H1 (cell line): ENCODE data around the gene LINC01488. TPM values are rescaled to one million over a fixed set of nuclear protein-coding genes. Genes with fewer than 3 reads are reported as not detected.

Source experiments
- BCL11A ChIP-seq, 2 experiments: IDR thresholded peaks; one replicate each; pipeline ENCODE4 v1.6.1; 2011; ENCODE audit warnings: low read depth in 2 of 2, low read length in 2 of 2, mild to moderate bottlenecking in 2 of 2
- CHD2 ChIP-seq: IDR thresholded peaks from 2 replicates; pipeline ENCODE4 v1.6.1; 2012; ENCODE audit warnings: low read length, improper control_type of control experiment
- CREB1 ChIP-seq: IDR thresholded peaks from 2 replicates; pipeline ENCODE4 v1.6.1; 2012; ENCODE audit warnings: inconsistent platforms
- polyA plus RNA-seq, 7 experiments: library from polyadenylated mRNA; depleted of rRNA in 3 of 7; stranded (reverse) in 5 of 7; unstranded in 2 of 7; fragments of >200 nt in 5 of 7; fragments of 200-250 nt in 2 of 7; gene quantifications; 1 replicate in 5 of 7; 2 replicates in 1 of 7; 4 replicates in 1 of 7; pipeline versions ENCODE4 v1.2.1 to v1.2.3, GENCODE V29; 2011 to 2013; ENCODE audit warnings: missing spikeins in 2 of 7, mixed read lengths in 2 of 7
- total RNA-seq: library from RNA; stranded (reverse); fragmentation: NEBNext Ultra II Directional; extraction: Animal tissue kit (Norgen Biotek cat#: 25700); gene quantifications from 2 replicates; pipeline ENCODE4 v1.2.1, GENCODE V29; 2021
- TF ChIP-seq, protein P1 (sequence below): IDR thresholded peaks from 2 replicates; pipeline ENCODE4 v1.6.1; 2012; ENCODE audit warnings: low read length, inconsistent platforms

LINC01488 gene
- total and polyA plus RNA-seq, 2 of the 8 experiments (the other 6 are each of a cell fraction or from before 2014, with no cell fraction given) = not detected

- TF ChIP-seq BCL11A (IDR thresholded peaks at IDR 0.05; ENCODE audit: low read depth in 2 of 2, low read length in 2 of 2) (no peak), CREB1 (no peak), CHD2 (no peak)
- TF ChIP-seq, protein P1, sequence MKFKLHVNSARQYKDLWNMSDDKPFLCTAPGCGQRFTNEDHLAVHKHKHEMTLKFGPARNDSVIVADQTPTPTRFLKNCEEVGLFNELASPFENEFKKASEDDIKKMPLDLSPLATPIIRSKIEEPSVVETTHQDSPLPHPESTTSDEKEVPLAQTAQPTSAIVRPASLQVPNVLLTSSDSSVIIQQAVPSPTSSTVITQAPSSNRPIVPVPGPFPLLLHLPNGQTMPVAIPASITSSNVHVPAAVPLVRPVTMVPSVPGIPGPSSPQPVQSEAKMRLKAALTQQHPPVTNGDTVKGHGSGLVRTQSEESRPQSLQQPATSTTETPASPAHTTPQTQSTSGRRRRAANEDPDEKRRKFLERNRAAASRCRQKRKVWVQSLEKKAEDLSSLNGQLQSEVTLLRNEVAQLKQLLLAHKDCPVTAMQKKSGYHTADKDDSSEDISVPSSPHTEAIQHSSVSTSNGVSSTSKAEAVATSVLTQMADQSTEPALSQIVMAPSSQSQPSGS = no peak
These were observed 17.2 kb upstream of the LINC01488 start (continued) for GRCh38 chr11:69463995-69464960.
